Fibroblast of gingiva (primary cell): ENCODE measurements around the gene MT1E.

ENCODE experiments used
- DNase-seq: peaks from one replicate; pipeline ENCODE4 v3.0.0-alpha.2; 2011; ENCODE audit warnings: low read depth

The MT1E gene

GRCh38 chr16:56626685-56627084, 1.1 kb downstream of the MT1E start:
- DNase-seq: no peak

GRCh38 chr16:56628486-56629350, 3.1 kb downstream of the MT1E start:
- DNase-seq: no peak

- DNase-seq: no peak
These were observed 4.0 kb downstream of the MT1E start for GRCh38 chr16:56629531-56629930.

GRCh38 chr16:56630134-56630533, 4.6 kb downstream of the MT1E start:
- DNase-seq: no peak

GRCh38 chr16:56631197-56631596, 5.6 kb downstream of the MT1E start:
- no peak for DNase-seq

GRCh38 chr16:56631832-56632155, 6.2 kb downstream of the MT1E start:
- no peak for DNase-seq

- peak; percentile 56 for DNase-seq
These were observed 6.7 kb downstream of the MT1E start, which contains the start of gene MT1M for GRCh38 chr16:56632156-56632847. Gene MT1M (plus strand): TSS chr16:56632659. CDS start chr16:56632732, 73 bp downstream.

GRCh38 chr16:56632848-56633365, 7.3 kb downstream of the MT1E start:
- DNase-seq: no peak

- DNase-seq: no peak
These were observed 8.0 kb downstream of the MT1E start for GRCh38 chr16:56633535-56633934.

- no peak for DNase-seq
These were observed 9.3 kb downstream of the MT1E start for GRCh38 chr16:56634715-56635440.

GRCh38 chr16:56635441-56635967, 9.9 kb downstream of the MT1E start:
- DNase-seq: no peak

GRCh38 chr16:56636616-56637413, 11.2 kb downstream of the MT1E start:
- DNase-seq: no peak

- DNase-seq: peak; percentile 62
These were observed 12.5 kb downstream of the MT1E start, which contains the start of gene MT1A for GRCh38 chr16:56637814-56638750. Gene MT1A (plus strand): TSS chr16:56638666. CDS start chr16:56638739, 73 bp downstream.

GRCh38 chr16:56639045-56639444, 13.5 kb downstream of the MT1E start:
- no peak for DNase-seq

- no peak for DNase-seq
These were observed 14.5 kb downstream of the MT1E start for GRCh38 chr16:56640076-56640475.

- no peak for DNase-seq
These were observed 15.6 kb downstream of the MT1E start for GRCh38 chr16:56641166-56641565.

- peak; percentile 50 for DNase-seq
These were observed 17.6 kb downstream of the MT1E start for GRCh38 chr16:56643080-56643778.

- no peak for DNase-seq
These were observed 18.3 kb downstream of the MT1E start for GRCh38 chr16:56643833-56644232.

- DNase-seq: no peak
These were observed 19.7 kb downstream of the MT1E start for GRCh38 chr16:56645311-56645710.

- DNase-seq: no peak
These were observed 20.3 kb downstream of the MT1E start for GRCh38 chr16:56645838-56646237.
